Muscle of arm (tissue), 12 donors: ENCODE measurements around the gene ZNF200. TPM values are rescaled to one million over a fixed set of nuclear protein-coding genes. Genes with fewer than 3 reads are reported as not detected.
"Not testable (repeated sequence)": the region's sequence is repeated elsewhere in the genome, so short reads cannot be mapped to it uniquely, and the experiment has no call there.

ENCODE experiments used
- DNase-seq: peaks from one replicate; pipeline ENCODE4 v3.0.0-alpha.2; 2013
- polyA plus RNA-seq, 12 donors: library from polyadenylated mRNA; unstranded; fragments of 120-200 nt; gene quantifications; one replicate each; pipeline ENCODE4 v1.2.1, GENCODE V29; 2013; ENCODE audit not compliant: insufficient read length in 12 of 12

ZNF200 gene
- polyA plus RNA-seq, 12 donors = 6.3 to 14.0 (median 7.6) TPM; not detected in 1

DNA sequence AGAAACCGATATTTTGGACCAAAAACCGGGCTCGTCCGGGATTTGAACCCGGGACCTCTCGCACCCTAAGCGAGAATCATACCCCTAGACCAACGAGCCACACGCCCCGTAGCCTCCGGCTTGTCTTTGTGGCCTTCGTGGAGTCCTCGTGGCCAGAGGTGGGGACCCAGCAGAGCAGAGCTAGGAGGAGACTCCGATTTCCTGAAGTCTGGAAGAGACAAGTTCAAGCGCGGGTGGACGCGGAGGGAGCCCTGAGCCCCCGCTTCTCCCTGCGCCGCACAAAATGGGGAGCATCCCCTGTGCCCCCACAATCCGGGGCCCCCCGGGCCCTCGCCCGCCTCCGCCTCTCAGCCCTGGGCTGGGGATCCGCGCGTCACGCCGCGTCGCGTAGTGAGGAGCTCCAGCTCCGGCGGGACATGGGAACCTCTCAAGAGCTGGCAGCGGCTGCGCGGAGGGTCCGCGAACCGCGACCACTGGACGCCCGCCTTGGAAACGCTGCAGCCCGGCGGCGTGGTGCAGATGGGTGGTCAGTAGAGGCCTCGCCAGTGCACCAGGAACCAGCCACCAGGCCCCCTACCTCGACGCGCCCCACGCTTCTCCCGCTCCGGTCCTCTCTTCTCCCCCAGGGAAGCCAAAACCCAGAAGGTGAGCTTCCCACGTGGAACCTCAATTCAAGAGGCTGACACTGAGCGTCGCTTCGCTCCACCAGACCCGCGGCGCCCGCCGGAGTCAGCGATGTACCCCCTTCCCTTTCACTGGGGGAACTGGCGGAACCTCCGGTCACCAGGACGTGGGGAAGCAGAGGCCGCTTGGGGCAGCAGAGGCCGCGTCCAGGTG, 52.1 kb downstream of the ZNF200 start:
- DNase-seq = no peak

DNA sequence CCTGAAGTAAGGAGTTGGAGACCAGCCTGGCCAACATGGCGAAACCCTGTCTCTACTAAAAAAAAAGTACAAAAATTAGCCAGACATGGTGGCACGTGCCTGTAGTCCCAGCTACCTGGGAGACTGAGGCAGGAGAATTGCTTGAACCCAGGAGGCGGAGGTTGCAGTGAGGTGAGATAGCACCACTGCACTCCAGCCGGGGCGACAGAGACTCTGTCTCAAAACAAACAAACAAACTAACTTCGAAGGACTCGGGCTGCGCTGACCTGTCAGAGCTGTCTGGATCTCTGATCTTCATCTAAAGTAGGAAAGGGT, 52.7 kb downstream of the ZNF200 start:
- DNase-seq = not testable (repeated sequence)

DNA sequence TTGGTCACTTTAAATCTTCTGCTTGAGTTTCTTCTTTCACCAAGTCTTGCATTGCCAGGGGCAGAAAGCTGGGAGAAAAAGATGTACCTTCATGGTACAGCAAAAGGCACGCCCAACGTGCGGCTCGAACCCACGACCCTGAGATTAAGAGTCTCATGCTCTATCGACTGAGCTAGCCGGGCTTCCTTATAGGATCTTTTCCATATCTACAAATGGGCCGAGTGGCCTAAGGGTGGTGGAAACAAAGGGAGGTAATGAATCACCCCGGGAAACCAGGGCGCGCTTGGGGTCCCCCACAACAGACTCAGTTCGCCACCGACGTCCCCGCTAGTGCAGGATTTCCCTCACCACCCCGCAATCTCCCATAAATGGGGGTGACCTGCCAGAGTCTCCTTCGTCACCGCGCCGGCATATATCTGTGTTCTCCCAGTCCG, 54.5 kb downstream of the ZNF200 start:
- DNase-seq = no peak

DNA sequence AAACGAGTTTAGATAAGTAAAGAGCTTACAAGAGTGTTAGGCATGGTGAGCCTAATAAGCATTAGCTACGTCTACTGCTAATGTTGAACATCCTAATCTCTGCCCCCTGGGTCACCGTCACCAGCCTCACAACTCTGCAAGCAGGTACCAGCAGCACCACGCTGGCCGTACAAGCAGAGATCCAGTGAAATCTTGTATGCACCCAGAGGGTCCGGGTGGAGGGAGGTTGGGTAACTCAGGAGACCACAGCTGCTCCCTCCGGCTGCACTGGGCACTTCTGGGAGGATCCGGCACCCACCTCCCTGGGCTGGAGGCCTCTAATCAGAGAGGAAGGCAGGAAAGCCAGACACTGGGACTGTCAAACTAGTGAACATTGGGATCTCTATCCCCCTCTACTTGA, 55.3 kb downstream of the ZNF200 start:
- no peak for DNase-seq

DNA sequence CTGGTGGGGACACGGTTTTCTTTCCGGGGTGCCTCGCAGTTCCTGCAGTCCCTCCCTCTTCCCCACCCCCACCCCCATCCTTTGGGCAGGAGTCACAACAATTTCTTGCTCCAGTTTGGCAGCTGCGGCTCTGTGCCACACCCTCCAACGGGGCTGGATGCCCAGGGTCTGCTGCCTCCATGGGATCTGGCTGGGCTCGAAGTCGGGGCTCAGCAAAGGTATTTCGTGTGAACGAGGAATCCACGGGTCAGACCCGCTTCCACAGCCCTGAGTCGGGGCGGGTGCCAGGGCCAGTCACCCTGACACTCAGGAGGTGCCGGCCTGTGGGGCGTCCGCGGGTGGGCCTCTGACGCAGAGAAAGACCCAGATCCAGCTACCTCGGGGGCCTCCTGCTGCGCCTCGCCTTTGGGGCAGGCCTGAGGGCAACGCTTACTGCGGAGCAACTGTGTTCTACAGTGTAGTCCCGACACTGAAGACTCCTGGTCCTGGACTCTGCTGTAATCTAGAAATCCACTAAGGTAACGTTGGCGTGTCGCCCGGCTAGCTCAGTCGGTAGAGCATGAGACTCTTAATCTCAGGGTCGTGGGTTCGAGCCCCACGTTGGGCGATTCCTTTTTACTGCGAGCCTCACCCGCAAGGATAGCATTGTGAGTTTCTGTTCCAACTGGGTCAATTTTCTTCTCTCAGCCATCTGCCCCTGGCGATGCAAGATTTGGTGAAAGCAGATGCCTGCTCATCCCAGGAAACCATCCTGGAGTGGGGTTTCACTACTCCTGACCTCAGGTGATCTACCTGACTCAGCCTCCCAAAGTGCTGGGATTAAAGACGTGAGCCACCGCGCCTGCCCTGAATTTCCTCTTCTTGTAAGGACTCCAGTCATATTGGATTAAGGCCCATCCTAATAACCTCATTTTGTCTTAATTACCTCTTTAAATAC, 59.5 kb downstream of the ZNF200 start:
- DNase-seq = no peak

DNA sequence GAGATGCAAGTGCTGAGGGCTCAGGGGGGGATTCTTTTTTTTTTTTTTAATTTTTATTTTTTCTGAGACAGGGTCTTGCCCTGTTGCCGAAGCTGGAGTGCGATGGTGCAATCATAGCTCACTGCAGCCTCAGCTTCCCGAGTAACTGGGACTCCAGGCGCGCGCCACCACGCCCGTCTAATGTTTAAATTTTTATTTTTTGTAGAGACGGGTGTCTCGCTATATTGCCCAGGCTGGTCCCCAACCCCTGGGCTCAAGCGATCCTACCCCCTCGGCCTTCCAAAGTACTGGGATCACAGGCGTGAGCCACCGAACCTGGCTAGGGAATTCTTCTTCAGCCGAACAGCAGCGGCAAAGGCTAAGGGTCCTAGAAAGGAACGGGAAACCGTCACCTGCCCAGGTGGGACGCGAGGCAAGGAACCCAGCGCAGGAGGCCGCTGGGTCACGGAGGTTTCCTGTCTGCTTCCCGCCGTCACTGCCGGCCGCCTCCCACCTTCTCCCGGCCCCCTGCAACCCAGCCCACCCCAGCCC, 60.3 kb downstream of the ZNF200 start:
- no peak for DNase-seq

DNA sequence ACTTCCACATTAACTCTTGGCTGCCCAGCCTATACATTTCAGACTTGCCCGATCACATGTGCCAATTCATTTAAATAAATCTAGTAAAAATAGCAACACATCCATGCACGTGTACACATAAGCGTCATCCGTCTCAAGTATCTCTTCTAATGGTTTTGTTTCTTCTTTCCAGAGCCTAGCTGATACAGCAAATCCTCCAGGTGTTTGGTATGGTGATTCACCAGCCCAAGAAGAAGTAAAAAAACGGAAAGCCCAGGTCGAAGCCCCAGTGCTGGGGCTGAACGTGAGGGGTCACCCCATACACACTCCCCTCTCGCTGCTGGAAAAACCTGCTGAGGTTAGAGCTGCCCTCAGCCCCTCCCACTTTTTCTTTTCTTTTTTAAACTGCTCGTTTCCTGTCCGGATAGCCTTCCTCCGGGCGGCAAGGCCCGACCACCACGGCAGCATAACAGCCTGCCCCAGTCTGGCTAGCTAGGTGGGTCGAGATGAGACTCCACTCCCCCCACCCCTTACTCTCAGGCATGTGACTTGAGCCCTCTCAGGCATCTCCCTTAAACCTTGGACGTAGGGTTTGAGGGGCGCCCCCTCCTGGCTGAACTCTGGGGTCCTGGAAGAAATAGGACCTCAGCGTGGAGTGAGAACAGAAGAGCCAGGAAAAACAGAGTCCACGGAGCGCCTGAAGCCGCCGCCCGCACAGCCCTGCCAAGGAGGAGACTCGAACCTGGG, 60.9 kb downstream of the ZNF200 start:
- DNase-seq = no peak

Other genes with a start within 250 kb of the ZNF200 start
- 1 to 10 TPM in 8 of 12 donors, under 1 TPM in 3, not detected in 1; 0.39 to 5.2 (median 2.0) TPM for gene CLDN9, start 222.2 kb downstream of the ZNF200 start, polyA plus RNA-seq
- gene CLDN6, start 217.0 kb downstream of the ZNF200 start, polyA plus RNA-seq = 1 to 10 TPM in 3 of 12 donors, under 1 TPM in 7, not detected in 2; 0.26 to 9.1 (median 0.41) TPM
- 100 to 1,000 TPM in 1 of 12 donors, 10 to 100 TPM in 10, not detected in 1; 17.2 to 159 (median 35.9) TPM for gene TNFRSF12A, start 214.8 kb downstream of the ZNF200 start, polyA plus RNA-seq
- gene HCFC1R1, start 211.2 kb downstream of the ZNF200 start, polyA plus RNA-seq = 100 to 1,000 TPM in 7 of 12 donors, 10 to 100 TPM in 4, not detected in 1; 82.4 to 162 (median 104) TPM
- 100 to 1,000 TPM in 1 of 12 donors, 10 to 100 TPM in 11; 14.4 to 839 (median 18.9) TPM for gene THOC6, start 211.1 kb downstream of the ZNF200 start, polyA plus RNA-seq
- 1 to 10 TPM in 4 of 12 donors, not detected in 8; 1.0 to 7.7 (median 2.8) TPM for gene BICDL2, start 198.2 kb downstream of the ZNF200 start, polyA plus RNA-seq
- gene MMP25, start 188.6 kb downstream of the ZNF200 start, polyA plus RNA-seq = 1 to 10 TPM in 10 of 12 donors, not detected in 2; 1.1 to 5.9 (median 2.0) TPM
- gene IL32, start 169.5 kb downstream of the ZNF200 start, polyA plus RNA-seq = 100 to 1,000 TPM in 7 of 12 donors, 10 to 100 TPM in 4, not detected in 1; 34.5 to 228 (median 112) TPM
- gene ZSCAN10, start 135.9 kb downstream of the ZNF200 start, polyA plus RNA-seq = under 1 TPM in 8 of 12 donors, not detected in 4; 0.22 to 0.67 (median 0.31) TPM
- 10 to 100 TPM in 11 of 12 donors, not detected in 1; 10.3 to 20.5 (median 12.4) TPM for gene ZNF205, start 122.6 kb downstream of the ZNF200 start, polyA plus RNA-seq
- 10 to 100 TPM in 4 of 12 donors, 1 to 10 TPM in 7, not detected in 1; 7.3 to 13.0 (median 9.5) TPM for gene ZNF213, start 100.1 kb downstream of the ZNF200 start, polyA plus RNA-seq
- gene OR1F1, start 47.0 kb downstream of the ZNF200 start, polyA plus RNA-seq = not detected
- gene MEFV, start 21.5 kb upstream of the ZNF200 start, polyA plus RNA-seq = 1 to 10 TPM in 1 of 12 donors, under 1 TPM in 9, not detected in 2; 0.16 to 1.3 (median 0.25) TPM
- 10 to 100 TPM in 11 of 12 donors, not detected in 1; 25.7 to 61.4 (median 28.3) TPM for gene ZNF263, start 48.3 kb upstream of the ZNF200 start, polyA plus RNA-seq
- 10 to 100 TPM in 2 of 12 donors, 1 to 10 TPM in 9, not detected in 1; 7.8 to 19.9 (median 9.4) TPM for gene TIGD7, start 70.3 kb upstream of the ZNF200 start, polyA plus RNA-seq
- 10 to 100 TPM in 11 of 12 donors, not detected in 1; 19.6 to 54.6 (median 32.0) TPM for gene ZNF75A, start 70.3 kb upstream of the ZNF200 start, polyA plus RNA-seq
- under 1 TPM in 7 of 12 donors, not detected in 5; 0.20 to 0.70 (median 0.32) TPM for gene OR2C1, start 120.7 kb upstream of the ZNF200 start, polyA plus RNA-seq
- 10 to 100 TPM in 8 of 12 donors, 1 to 10 TPM in 3, not detected in 1; 7.3 to 18.6 (median 12.5) TPM for gene ZSCAN32, start 165.8 kb upstream of the ZNF200 start, polyA plus RNA-seq
- gene ZNF174, start 166.1 kb upstream of the ZNF200 start, polyA plus RNA-seq = 10 to 100 TPM in 1 of 12 donors, 1 to 10 TPM in 10, not detected in 1; 7.3 to 10.6 (median 8.8) TPM
- gene ZNF597, start 208.3 kb upstream of the ZNF200 start, polyA plus RNA-seq = 1 to 10 TPM in 10 of 12 donors, not detected in 2; 2.0 to 3.1 (median 2.4) TPM
- 10 to 100 TPM in 11 of 12 donors, not detected in 1; 27.7 to 56.1 (median 33.1) TPM for gene NAA60, start 208.5 kb upstream of the ZNF200 start, polyA plus RNA-seq